Left kidney (tissue), 2 donors: ENCODE results near the gene CIBAR2. TPM values are rescaled to one million over a fixed set of nuclear protein-coding genes. Genes with fewer than 3 reads are reported as not detected.

ENCODE experiments used
- DNase-seq: peaks from one replicate; pipeline ENCODE4 v3.0.0-alpha.2; 2013
- polyA plus RNA-seq: library from polyadenylated mRNA; unstranded; fragments of 120-200 nt; gene quantifications from one replicate; pipeline ENCODE4 v1.2.1, GENCODE V29; 2013; ENCODE audit not compliant: insufficient read length

CIBAR2 gene
- polyA plus RNA-seq, 1 donor = 0.27 TPM

- no peak for DNase-seq
Measured at GRCh38 chr16:85103114-85104079, 8.9 kb downstream of the CIBAR2 start.

GRCh38 chr16:85101956-85102630 is 10.2 kb downstream of the CIBAR2 start:
- DNase-seq = no peak

DNA sequence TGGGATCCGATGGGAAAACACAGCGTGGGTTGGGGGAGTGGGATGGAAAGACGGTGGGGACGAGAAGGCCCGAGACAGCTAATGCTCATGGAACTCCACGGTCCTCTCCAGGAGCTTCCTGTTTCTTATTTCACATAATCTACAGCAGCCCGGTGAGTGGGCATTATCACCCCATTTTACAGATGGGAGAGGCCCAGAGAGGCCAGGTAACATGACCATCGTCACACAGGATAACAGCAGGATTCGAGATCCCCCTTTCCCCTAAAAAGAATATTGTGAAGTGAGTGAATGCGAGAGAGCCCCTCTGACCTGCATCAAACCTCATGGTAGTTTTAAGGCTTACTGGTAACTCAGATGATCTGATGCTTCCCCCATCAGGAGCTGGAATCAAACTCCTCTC is 12.0 kb downstream of the CIBAR2 start:
- no peak for DNase-seq

DNA sequence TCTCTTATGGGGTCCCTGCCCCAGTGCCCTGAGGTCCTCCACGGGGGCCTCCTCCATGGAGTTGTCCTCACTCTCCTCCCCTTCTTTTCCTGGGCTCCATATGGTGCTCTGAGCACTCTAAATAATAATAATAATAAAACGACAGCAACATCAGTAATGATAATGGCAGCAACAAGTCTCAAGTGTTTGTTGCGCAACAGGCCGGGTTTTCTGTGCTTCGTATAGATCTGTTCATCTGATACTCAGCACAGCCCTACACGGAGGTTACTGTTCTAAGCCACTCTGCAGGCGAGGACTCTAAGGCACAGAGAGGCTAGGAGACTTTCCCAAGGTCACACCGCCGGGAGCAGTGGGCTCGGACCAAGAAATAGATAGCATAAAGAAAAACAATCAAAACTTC is 13.7 kb downstream of the CIBAR2 start:
- DNase-seq = no peak

GRCh38 chr16:85096921-85097320 is 15.4 kb downstream of the CIBAR2 start:
- no peak for DNase-seq

- no peak for DNase-seq
Measured at GRCh38 chr16:85094812-85095211, 17.5 kb downstream of the CIBAR2 start.

DNA sequence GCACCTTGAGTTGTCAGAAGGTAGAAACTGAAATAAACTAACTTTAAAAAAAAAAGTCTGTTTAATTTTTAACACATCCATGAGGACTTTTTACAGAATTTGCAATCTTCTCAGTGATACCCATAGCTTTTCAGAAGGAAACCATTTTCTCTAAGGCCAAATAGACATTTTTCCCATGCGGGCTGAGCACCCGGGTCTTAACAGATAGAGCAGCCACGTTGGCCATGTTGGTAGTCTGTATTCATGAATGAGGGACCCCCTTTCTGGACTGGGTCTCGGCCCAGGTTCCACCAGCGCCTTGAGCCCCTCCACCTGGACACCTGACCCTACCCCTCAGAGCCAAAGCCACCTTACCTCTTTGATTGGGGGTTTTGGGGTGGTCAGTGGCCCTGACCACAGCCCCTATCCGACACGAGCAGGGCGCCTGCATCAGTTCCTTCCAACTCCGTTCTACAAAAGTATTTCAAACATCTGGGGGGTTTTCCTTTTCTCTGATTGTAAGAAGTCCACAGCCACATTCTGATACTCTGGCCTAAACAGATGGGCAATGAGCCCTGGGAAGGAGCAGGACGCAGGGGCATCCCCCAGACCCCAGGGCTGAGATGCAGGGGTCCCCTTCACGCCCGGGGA is 18.0 kb downstream of the CIBAR2 start:
- DNase-seq = no peak

- no peak for DNase-seq
Measured at GRCh38 chr16:85093705-85094104, 18.6 kb downstream of the CIBAR2 start.

GRCh38 chr16:85092851-85093250 is 19.4 kb downstream of the CIBAR2 start:
- no peak for DNase-seq

- DNase-seq = no peak
Measured at GRCh38 chr16:85092309-85092708, 20.0 kb downstream of the CIBAR2 start.

DNA sequence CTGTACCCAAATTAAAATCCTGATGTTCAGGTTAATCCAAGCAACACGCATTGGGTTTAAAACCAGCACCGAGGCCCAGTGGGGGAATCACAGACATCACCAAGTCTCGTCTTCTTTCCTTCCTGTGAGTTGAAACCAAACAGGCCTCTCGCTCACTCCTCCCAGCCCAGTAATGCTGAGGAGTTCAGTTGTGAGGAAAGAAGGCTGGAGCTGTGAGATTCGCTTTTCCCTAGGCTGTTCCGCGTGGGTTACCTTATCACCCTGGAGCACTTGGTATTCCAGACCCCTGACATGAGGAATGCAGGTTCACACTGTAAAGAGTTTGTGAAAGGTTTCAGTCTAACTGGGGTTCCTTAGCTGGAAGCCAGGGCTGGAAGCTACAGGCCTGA is 20.8 kb downstream of the CIBAR2 start:
- DNase-seq = no peak

GRCh38 chr16:85090873-85091521 is 21.3 kb downstream of the CIBAR2 start:
- DNase-seq = no peak

GRCh38 chr16:85090181-85090580 is 22.1 kb downstream of the CIBAR2 start:
- no peak for DNase-seq

DNA sequence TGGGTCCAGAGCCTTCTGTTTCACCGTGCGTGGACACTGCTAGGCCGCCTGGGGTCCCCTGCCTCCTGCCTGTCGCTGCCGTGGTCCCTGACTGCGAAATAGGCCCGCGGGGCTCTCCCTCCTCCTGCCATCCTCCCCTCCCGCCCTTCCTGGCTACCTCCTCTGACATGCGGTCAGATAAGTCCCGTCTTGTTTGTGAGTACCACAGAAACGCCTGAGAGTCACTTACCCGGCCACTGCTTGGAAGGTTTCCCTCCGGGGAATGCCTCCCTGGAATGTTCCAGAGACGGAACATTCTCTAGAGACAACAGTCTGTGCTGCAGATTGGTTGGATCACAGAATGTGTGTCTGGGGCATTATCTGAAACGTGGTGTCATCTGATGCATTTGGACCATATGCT is 22.7 kb downstream of the CIBAR2 start:
- no peak for DNase-seq

DNA sequence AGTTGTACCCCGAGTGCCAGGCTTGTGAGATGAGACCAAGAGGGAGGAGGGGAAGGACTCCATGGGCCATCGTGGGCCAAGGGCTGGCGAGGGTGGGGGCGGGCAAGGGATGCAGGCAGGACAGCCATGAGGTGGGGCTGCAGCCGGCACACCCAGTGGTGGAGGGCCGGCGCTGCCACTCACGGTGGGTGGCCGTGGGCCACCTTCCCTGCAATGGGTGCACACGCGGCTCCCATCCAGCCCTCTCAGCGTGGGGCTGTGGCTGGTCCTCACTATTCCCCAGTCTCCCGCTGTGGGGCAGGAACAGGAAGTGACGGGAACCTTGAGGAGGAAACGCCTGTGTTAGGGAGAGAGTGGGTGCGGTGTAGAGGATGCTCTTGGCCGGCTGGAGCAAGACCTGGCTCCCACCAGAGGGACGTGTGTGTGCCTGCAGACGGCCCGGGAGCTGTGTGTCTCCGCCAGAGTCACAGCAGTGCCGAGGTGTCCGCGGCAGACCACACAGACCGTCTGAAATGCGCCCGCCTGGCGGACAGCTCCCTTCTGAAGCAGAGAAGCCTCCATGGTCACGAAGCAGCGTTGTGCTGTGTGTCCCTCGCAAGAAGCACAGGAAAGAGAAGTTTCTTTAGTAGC is 23.6 kb downstream of the CIBAR2 start:
- DNase-seq = no peak

GRCh38 chr16:85087899-85088569 is 24.2 kb downstream of the CIBAR2 start:
- no peak for DNase-seq

DNA sequence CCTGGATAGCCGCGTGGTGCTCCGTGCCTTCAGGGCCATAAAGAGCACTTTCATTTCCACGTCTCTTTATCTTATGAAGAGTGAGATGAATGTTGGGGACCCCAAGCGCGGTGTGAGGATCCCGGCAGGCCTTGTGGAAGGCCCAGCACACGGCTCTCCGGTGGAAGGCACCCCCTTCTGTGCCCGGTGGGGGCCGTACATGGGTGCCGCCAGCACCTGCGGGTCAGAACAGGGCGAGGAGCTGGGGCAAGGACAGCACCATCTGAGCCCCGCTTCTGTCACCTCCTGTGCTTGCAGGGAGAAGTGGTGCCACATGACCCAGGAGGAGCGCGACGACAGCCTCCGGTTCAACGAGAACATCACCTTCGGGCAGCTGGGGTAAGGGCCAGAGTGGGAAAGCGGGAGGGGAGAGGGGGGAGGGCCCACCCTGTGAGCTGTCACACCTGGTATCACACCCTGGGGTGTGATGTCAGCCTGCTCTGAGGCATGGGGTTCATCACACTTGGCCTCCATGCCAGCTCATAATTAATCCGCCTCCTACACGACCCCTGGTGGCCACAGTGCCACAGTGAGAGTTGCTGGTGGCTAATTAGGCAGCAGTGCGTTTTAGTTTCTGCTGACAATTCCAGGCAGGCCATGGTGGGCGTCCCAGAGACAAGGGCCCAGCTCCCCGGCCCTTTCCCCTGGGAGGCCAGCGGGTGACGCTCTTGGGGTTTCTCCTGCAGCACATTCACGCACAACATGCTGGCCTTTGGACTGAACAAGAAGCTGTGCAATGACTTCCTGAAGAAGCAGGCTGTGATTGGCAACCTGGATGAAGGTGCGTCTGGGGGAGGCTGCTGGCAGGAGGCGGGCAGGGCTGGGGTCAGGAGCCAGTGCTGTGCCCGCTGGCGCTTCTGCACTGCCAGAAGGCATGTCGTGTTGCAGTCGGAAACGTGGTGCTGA is 25.7 kb downstream of the CIBAR2 start:
- peak; percentile 78 for DNase-seq

- DNase-seq = no peak
Measured at GRCh38 chr16:85085721-85086120, 26.6 kb downstream of the CIBAR2 start.

GRCh38 chr16:85084841-85085510 is 27.3 kb downstream of the CIBAR2 start:
- DNase-seq = no peak
